ENCODE data around the gene BAHCC1. TPM values are rescaled to one million over a fixed set of nuclear protein-coding genes. Genes with fewer than 3 reads are reported as not detected.
A peak's percentile ranks its signal among the peaks of the same experiment; 100 is the strongest.

The BAHCC1 gene
- polyA plus RNA-seq, 1 experiment: 3.1 TPM

- DNase-seq (ENCODE audit: low read depth): no peak
- POLR2A ChIA-PET: no interaction called here
- Histone ChIP-seq H3K4me3 (ENCODE audit: low read depth, low read length) (no peak overlapping the region), H3K27me3 (ENCODE audit: control insufficient read depth, insufficient read depth, low read length) (no peaks in the 10 kb centered on the region), H3K36me3 (ENCODE audit: control insufficient read depth, insufficient read depth, low read length) (peaks cover 4% of the 10 kb centered on the region; the same call in 1 of the 2 replicates)
- CTCF ChIA-PET: interaction anchor here (0.7 to 2.2 kb wide), 2 partner anchors 81 to 93 kb away, joined by 3 to 8 read pairs; no protein-coding TSS in a partner anchor
- TF ChIP-seq CTCF (IDR thresholded peaks at IDR 0.05; ENCODE audit: insufficient read depth, low read depth, low read length): no peak
These were observed 3.8 kb upstream of the BAHCC1 start for GRCh38 chr17:81391293-81391935.

GRCh38 chr17:81391936-81392908, 3.0 kb upstream of the BAHCC1 start:
- peaks cover 4% of the 10 kb centered on the region; the same call in 1 of the 2 replicates for H3K36me3 ChIP-seq (ENCODE audit: control insufficient read depth, insufficient read depth, low read length)
- ChIA-PET POLR2A (interaction anchor here (0.7 kb wide), 1 partner anchor 126 kb away, joined by 4 read pairs; no protein-coding TSS in a partner anchor), CTCF (interaction anchor here (0.7 to 2.2 kb wide), 3 partner anchors 80 to 101 kb away, joined by 3 to 8 read pairs (median 3); no protein-coding TSS in a partner anchor)
- no peak for TF ChIP-seq CTCF (IDR thresholded peaks at IDR 0.05; ENCODE audit: insufficient read depth, low read depth, low read length)
- H3K4me3 ChIP-seq (ENCODE audit: low read depth, low read length): peak overlapping the region; percentile 66
- no peaks in the 10 kb centered on the region for H3K27me3 ChIP-seq (ENCODE audit: control insufficient read depth, insufficient read depth, low read length)
- DNase-seq (ENCODE audit: low read depth): no peak

GRCh38 chr17:81392909-81393654, 2.2 kb upstream of the BAHCC1 start:
- ChIA-PET CTCF (interaction anchor here (1.0 to 2.2 kb wide), 4 partner anchors 9 to 101 kb away, joined by 3 to 8 read pairs (median 4); partner anchors contain the start of gene SLC38A10), POLR2A (no interaction called here)
- DNase-seq (ENCODE audit: low read depth): no peak
- TF ChIP-seq CTCF (IDR thresholded peaks at IDR 0.05; ENCODE audit: insufficient read depth, low read depth, low read length): no peak
- Histone ChIP-seq H3K4me3 (ENCODE audit: low read depth, low read length) (peak overlapping the region; percentile 66), H3K36me3 (ENCODE audit: control insufficient read depth, insufficient read depth, low read length) (peaks cover 4% of the 10 kb centered on the region; the same call in 1 of the 2 replicates), H3K27me3 (ENCODE audit: control insufficient read depth, insufficient read depth, low read length) (no peaks in the 10 kb centered on the region)

- POLR2A ChIA-PET: no interaction called here
- TF ChIP-seq CTCF (IDR thresholded peaks at IDR 0.05; ENCODE audit: insufficient read depth, low read depth, low read length): no peak
- Histone ChIP-seq H3K4me3 (ENCODE audit: low read depth, low read length) (peak overlapping the region; percentile 66), H3K27me3 (ENCODE audit: control insufficient read depth, insufficient read depth, low read length) (no peaks in the 10 kb centered on the region), H3K36me3 (ENCODE audit: control insufficient read depth, insufficient read depth, low read length) (peaks cover 4% of the 10 kb centered on the region; the same call in 1 of the 2 replicates)
- CTCF ChIA-PET: interaction anchor here (0.6 to 2.2 kb wide), 6 partner anchors 8 to 99 kb away, joined by 3 to 11 read pairs (median 4); partner anchors contain the start of gene SLC38A10
- DNase-seq (ENCODE audit: low read depth): peak; percentile 92
These were observed 1.4 kb upstream of the BAHCC1 start for GRCh38 chr17:81393684-81394376.

Measured in BJ (cell line).